ENCODE results near the gene LRP6. TPM values are rescaled to one million over a fixed set of nuclear protein-coding genes. Genes with fewer than 3 reads are reported as not detected.

The LRP6 gene
- total RNA-seq, 1 experiment from 2014 or later = 45.5 TPM

DNA sequence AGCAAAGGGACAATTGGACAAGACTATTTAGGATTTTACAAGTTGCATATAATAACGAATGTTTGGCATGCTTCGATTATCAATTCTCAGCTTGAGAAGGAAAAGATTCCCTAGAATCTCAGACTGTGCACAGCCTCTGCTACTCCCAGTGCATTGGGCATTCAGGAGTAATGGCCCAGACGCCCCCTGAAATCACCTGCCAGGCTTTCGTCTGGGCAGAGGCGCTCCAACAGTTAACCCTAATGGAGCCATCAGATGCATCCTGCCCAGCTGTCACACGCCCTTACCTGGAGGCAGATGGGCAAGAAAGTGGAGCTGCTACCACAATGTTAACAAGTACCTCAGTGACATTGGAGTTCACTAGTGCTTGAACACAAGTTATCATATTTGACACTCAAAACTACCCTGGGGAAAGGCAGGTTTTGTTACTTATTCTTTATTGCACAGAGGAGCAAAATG is 927 bp upstream of the LRP6 start:
- peaks cover 39% of the 10 kb centered on the region for H3K79me2 ChIP-seq (ENCODE audit: low read depth)
- H2AFZ ChIP-seq = peak overlapping the region; percentile 82
- no peaks in the 10 kb centered on the region for H3K9me3 ChIP-seq (ENCODE audit: insufficient read depth, low read depth)
- ChIA-PET POLR2A (ENCODE audit: unreplicated experiment) (interaction anchor here (0.7 kb wide), 1 partner anchor 1989 kb away, joined by 4 read pairs; no protein-coding TSS in a partner anchor), CTCF (no interaction called here)
- peaks cover 26% of the 10 kb centered on the region for H3K4me1 ChIP-seq (replicated peaks; ENCODE audit: insufficient read depth)
- peaks cover 17% of the 10 kb centered on the region for H4K20me1 ChIP-seq (ENCODE audit: insufficient read depth)
- BruUV-seq (replicated peaks) = TSS peak; percentile 97
- H3K36me3 ChIP-seq (ENCODE audit: low read depth) = no peaks in the 10 kb centered on the region
- H3F3A ChIP-seq (ENCODE audit: insufficient read depth, low read depth) = peaks cover 2% of the 10 kb centered on the region
- H3K9me2 ChIP-seq (ENCODE audit: insufficient read depth) = no peaks in the 10 kb centered on the region
- peak overlapping the region; percentile 77 for H3K4me3 ChIP-seq
- intact Hi-C loops (cut with micrococcal nuclease; ENCODE audit: unreplicated experiment) = loop anchor here (2.0 kb wide), 2 partner anchors 65 to 89 kb away; partner anchors contain the start of gene BORCS5
- DNase-seq = peak in 1 of 2 experiments; percentile 14
- no peak for TF ChIP-seq EZH2 (IDR thresholded peaks at IDR 0.05; ENCODE audit: low read depth)
- TF ChIP-seq, protein P1, sequence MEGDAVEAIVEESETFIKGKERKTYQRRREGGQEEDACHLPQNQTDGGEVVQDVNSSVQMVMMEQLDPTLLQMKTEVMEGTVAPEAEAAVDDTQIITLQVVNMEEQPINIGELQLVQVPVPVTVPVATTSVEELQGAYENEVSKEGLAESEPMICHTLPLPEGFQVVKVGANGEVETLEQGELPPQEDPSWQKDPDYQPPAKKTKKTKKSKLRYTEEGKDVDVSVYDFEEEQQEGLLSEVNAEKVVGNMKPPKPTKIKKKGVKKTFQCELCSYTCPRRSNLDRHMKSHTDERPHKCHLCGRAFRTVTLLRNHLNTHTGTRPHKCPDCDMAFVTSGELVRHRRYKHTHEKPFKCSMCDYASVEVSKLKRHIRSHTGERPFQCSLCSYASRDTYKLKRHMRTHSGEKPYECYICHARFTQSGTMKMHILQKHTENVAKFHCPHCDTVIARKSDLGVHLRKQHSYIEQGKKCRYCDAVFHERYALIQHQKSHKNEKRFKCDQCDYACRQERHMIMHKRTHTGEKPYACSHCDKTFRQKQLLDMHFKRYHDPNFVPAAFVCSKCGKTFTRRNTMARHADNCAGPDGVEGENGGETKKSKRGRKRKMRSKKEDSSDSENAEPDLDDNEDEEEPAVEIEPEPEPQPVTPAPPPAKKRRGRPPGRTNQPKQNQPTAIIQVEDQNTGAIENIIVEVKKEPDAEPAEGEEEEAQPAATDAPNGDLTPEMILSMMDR (conservative IDR thresholded peaks at IDR 0.05) = no peak
- H3K27ac ChIP-seq = no peak overlapping the region
- H3K4me2 ChIP-seq = peak overlapping the region; percentile 93
- no peaks in the 10 kb centered on the region for H3K27me3 ChIP-seq (ENCODE audit: insufficient read depth, low read depth)

DNA sequence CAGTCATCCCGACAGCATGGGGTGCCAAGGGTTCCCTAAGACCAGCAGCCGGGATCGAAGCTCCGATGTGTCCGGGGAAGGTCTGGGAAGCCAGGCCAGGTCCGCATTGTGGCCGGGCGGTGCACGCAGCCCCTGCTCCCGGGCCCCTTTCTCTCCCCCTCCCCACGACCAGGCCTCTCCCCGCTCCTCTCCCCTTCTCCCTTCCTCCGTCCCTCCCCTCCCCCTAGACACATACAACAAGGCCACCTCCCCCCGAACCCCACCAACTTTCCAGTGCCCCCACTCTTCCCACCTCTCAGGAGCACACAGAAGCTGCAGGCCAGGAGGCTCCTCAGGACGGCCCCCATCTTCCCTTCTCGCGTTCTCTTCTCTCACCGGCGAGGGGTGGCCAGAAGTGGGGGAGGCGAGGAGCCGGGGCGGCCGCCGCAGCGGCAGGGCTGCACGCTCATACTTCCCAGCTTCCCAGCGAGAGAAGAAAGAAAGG is 413 bp downstream of the LRP6 start:
- Histone ChIP-seq H4K20me1 (ENCODE audit: insufficient read depth) (peaks cover 20% of the 10 kb centered on the region), H3F3A (ENCODE audit: insufficient read depth, low read depth) (no peaks in the 10 kb centered on the region; the same call in 1 of the 2 replicates), H3K79me2 (ENCODE audit: low read depth) (peaks cover 53% of the 10 kb centered on the region), H2AFZ (peak overlapping the region; percentile 82), H3K4me2 (peak overlapping the region; percentile 93), H3K4me3 (peak overlapping the region; percentile 77), H3K27me3 (ENCODE audit: insufficient read depth, low read depth) (no peaks in the 10 kb centered on the region), H3K9me2 (ENCODE audit: insufficient read depth) (no peaks in the 10 kb centered on the region), H3K4me1 (replicated peaks; ENCODE audit: insufficient read depth) (peaks cover 23% of the 10 kb centered on the region), H3K27ac (peak overlapping the region; percentile 85), H3K36me3 (ENCODE audit: low read depth) (no peaks in the 10 kb centered on the region), H3K9me3 (ENCODE audit: insufficient read depth, low read depth) (no peaks in the 10 kb centered on the region)
- ChIA-PET CTCF (interaction anchor here (0.5 to 0.6 kb wide), 4 partner anchors 27 to 288 kb away, joined by 4 to 11 read pairs (median 6); no protein-coding TSS in a partner anchor), POLR2A (ENCODE audit: unreplicated experiment) (interaction anchor here (0.7 kb wide), 2 partner anchors 8 to 18 kb away, joined by 3 read pairs; no protein-coding TSS in a partner anchor)
- TF ChIP-seq, protein P1 (conservative IDR thresholded peaks at IDR 0.05) = no peak
- no peak for TF ChIP-seq EZH2 (IDR thresholded peaks at IDR 0.05; ENCODE audit: low read depth)
- DNase-seq = peak in 1 of 2 experiments; percentile 37
- intact Hi-C loops (cut with micrococcal nuclease; ENCODE audit: unreplicated experiment) = loop anchor here (2.0 kb wide), 2 partner anchors 66 to 90 kb away; partner anchors contain the start of gene BORCS5
- BruUV-seq (replicated peaks) = no TSS peak

DNA sequence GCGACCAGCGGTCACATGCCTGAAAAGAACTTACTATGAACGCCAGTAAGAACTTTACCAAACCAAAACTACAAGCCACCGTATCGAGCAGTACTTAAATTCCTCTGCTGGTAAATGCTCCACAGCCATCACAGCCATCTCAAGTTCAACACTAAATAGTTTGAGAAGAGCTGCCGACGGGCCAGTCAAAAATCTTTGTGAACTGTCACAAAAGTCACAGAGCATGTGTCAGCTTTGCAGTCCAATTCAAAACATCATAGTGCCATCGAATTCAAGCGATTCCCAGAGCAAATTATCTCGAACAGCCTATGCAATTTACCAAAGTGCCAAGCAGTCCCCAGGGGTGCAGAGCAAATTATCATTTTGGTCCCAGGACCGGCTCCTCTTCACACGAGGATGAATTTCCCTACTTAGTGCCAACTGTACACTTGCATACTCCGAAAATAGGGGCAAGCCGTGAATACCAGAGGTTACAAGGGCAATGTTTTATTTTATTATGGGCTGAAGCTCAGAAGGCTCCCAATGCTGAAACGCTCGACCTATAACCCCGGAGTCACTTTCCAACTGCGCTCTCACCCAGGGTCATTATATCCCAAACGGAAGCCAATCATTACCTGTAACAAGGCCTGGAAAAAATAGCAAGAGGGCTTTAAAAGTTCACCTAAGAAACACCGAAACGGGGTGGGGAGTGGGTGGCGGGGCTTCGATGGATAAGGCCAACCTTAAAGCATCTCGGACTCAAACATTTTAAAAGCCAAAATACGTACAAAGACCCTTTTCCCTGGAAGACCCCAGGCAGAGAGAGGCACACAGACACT is 1.1 kb downstream of the LRP6 start:
- Histone ChIP-seq H3K79me2 (ENCODE audit: low read depth) (peaks cover 59% of the 10 kb centered on the region), H3K4me1 (replicated peaks; ENCODE audit: insufficient read depth) (peaks cover 23% of the 10 kb centered on the region), H3K4me3 (peak overlapping the region; percentile 77), H3K9me2 (ENCODE audit: insufficient read depth) (no peaks in the 10 kb centered on the region), H2AFZ (peak overlapping the region; percentile 82), H4K20me1 (ENCODE audit: insufficient read depth) (peaks cover 21% of the 10 kb centered on the region), H3F3A (ENCODE audit: insufficient read depth, low read depth) (no peaks in the 10 kb centered on the region; the same call in 1 of the 2 replicates), H3K27ac (0 out of 2 replicates have a peak overlapping the region, but pooled peaks have one; percentile 24), H3K9me3 (ENCODE audit: insufficient read depth, low read depth) (no peaks in the 10 kb centered on the region), H3K4me2 (peak overlapping the region; percentile 93), H3K27me3 (ENCODE audit: insufficient read depth, low read depth) (no peaks in the 10 kb centered on the region), H3K36me3 (ENCODE audit: low read depth) (no peaks in the 10 kb centered on the region)
- POLR2A ChIA-PET (ENCODE audit: unreplicated experiment) = interaction anchor here (0.6 kb wide), 1 partner anchor 9 kb away, joined by 3 read pairs; no protein-coding TSS in a partner anchor
- intact Hi-C loops (cut with micrococcal nuclease; ENCODE audit: unreplicated experiment) = loop anchor here (2.0 kb wide), 2 partner anchors 67 to 91 kb away; partner anchors contain the start of gene BORCS5
- CTCF ChIA-PET = interaction anchor here (0.6 kb wide), 2 partner anchors 26 to 195 kb away, joined by 3 to 6 read pairs; no protein-coding TSS in a partner anchor
- peak; percentile 16 to 41 for DNase-seq
- TF ChIP-seq, protein P1 (conservative IDR thresholded peaks at IDR 0.05) = no peak
- TF ChIP-seq EZH2 (IDR thresholded peaks at IDR 0.05; ENCODE audit: low read depth) = no peak
- BruUV-seq (replicated peaks) = TSS peak; percentile 53

Measured in PC-9 (cell line).